Activated gamma-delta T cell treated with Interleukin-2 at 50 U/mL for 16 hours (primary cell): ENCODE measurements around the gene GBP1.
"Not testable (repeated sequence)": the region's sequence is repeated elsewhere in the genome, so short reads cannot be mapped to it uniquely, and the experiment has no call there.

Source experiments
- DNase-seq: peaks from one replicate; pipeline ENCODE4 v3.0.0-alpha.2; 2020

The GBP1 gene

GRCh38 chr1:89065079-89065868, at the start of gene GBP1:
TSS of gene GBP1 (minus strand) at chr1:89065208. CDS start at chr1:89063234, 1,974 bp downstream.
- DNase-seq, result no peak

GRCh38 chr1:89114662-89115061, 49.7 kb upstream of the GBP1 start:
- no peak for DNase-seq

- no peak for DNase-seq
Observed at GRCh38 chr1:89112871-89113613, 48.0 kb upstream of the GBP1 start.

- no peak for DNase-seq
Observed at GRCh38 chr1:89104687-89105086, 39.7 kb upstream of the GBP1 start.

GRCh38 chr1:89104147-89104546, 39.1 kb upstream of the GBP1 start:
- DNase-seq, result no peak

- no peak for DNase-seq
Observed at GRCh38 chr1:89102021-89102420, 37.0 kb upstream of the GBP1 start.

GRCh38 chr1:89100412-89100811, 35.4 kb upstream of the GBP1 start:
- no peak for DNase-seq

GRCh38 chr1:89098857-89099256, 33.8 kb upstream of the GBP1 start:
- no peak for DNase-seq

GRCh38 chr1:89095737-89096136, 30.7 kb upstream of the GBP1 start:
- DNase-seq, result no peak

- no peak for DNase-seq
Observed at GRCh38 chr1:89089962-89090361, 25.0 kb upstream of the GBP1 start.

GRCh38 chr1:89088572-89088971, 23.6 kb upstream of the GBP1 start:
- no peak for DNase-seq

GRCh38 chr1:89087241-89087640, 22.2 kb upstream of the GBP1 start:
- DNase-seq, result no peak

- peak; percentile 27 for DNase-seq
Observed at GRCh38 chr1:89085781-89086180, 20.8 kb upstream of the GBP1 start.

GRCh38 chr1:89081005-89081404, 16.0 kb upstream of the GBP1 start:
- DNase-seq, result no peak

- not testable (repeated sequence) for DNase-seq
Observed at GRCh38 chr1:89080068-89080467, 15.1 kb upstream of the GBP1 start.

- not testable (repeated sequence) for DNase-seq
Observed at GRCh38 chr1:89072466-89073065, 7.6 kb upstream of the GBP1 start.

- no peak for DNase-seq
Observed at GRCh38 chr1:89070509-89070908, 5.5 kb upstream of the GBP1 start.

GRCh38 chr1:89069951-89070350, 4.9 kb upstream of the GBP1 start:
- no peak for DNase-seq

GRCh38 chr1:89068291-89068690, 3.3 kb upstream of the GBP1 start:
- no peak for DNase-seq

GRCh38 chr1:89064632-89065031, 376 bp downstream of the GBP1 start:
- DNase-seq, result no peak

GRCh38 chr1:89063094-89063493, 1.9 kb downstream of the GBP1 start:
- DNase-seq, result no peak

- DNase-seq, result no peak
Observed at GRCh38 chr1:89060091-89060490, 4.9 kb downstream of the GBP1 start.

- no peak for DNase-seq
Observed at GRCh38 chr1:89051955-89052312, 13.1 kb downstream of the GBP1 start.
